Measurements from ENCODE around the gene XG. TPM values are rescaled to one million over a fixed set of nuclear protein-coding genes. Genes with fewer than 3 reads are reported as not detected.
"Not testable (repeated sequence)": the region's sequence is repeated elsewhere in the genome, so short reads cannot be mapped to it uniquely, and the experiment has no call there.

XG gene
- total and polyA plus RNA-seq, 8 donors: 0.17 to 1.6 (median 0.41) TPM

DNA sequence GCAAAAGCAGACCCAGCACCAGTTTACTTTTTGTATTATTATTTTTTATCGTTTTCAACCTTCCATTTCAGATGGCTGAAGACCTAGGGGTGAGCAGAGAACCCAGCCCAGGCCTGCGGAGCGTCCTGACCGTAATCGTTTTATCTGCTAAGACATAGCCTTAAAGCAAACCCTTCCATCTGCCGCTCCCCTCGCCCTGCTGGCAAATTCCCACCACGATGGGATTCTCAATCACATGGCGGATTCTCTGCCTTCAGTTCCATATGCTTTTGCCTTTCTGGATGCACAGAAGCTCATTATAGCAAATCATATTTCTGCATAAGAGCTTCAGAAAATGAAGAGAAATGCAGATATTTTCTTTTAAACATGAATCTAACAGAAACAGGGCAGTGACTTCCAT is 18.6 kb upstream of the XG start:
- intact Hi-C loops (cut with DNase I): no loop called here
- peaks cover 0 to 81% of the 10 kb centered on the region in 2 donors for H3K36me3 ChIP-seq
- TF ChIP-seq, protein P1, sequence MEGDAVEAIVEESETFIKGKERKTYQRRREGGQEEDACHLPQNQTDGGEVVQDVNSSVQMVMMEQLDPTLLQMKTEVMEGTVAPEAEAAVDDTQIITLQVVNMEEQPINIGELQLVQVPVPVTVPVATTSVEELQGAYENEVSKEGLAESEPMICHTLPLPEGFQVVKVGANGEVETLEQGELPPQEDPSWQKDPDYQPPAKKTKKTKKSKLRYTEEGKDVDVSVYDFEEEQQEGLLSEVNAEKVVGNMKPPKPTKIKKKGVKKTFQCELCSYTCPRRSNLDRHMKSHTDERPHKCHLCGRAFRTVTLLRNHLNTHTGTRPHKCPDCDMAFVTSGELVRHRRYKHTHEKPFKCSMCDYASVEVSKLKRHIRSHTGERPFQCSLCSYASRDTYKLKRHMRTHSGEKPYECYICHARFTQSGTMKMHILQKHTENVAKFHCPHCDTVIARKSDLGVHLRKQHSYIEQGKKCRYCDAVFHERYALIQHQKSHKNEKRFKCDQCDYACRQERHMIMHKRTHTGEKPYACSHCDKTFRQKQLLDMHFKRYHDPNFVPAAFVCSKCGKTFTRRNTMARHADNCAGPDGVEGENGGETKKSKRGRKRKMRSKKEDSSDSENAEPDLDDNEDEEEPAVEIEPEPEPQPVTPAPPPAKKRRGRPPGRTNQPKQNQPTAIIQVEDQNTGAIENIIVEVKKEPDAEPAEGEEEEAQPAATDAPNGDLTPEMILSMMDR (IDR thresholded peaks at IDR 0.05): no peak

DNA sequence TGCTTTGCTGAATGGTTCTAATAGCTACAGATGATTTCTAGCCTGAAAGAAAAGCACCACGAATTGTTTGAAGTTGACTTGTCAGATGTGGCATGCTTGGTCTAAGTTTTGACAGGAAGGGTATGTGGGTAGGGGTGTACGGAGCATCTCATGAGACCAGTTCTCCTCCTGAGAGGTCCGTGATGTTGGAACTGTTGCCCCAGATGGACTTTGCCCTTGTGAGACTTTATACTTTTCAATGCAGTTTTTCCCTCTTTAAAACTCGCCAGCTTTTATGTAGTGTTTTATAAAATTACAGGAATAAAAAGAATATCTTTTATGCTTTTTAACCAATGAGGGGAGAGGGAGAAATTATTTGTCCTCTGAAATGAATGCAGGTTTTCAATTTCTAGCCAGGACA is 16.6 kb upstream of the XG start:
- no peak overlapping the region for H3K4me3 ChIP-seq
- no peak for ATAC-seq
- no peaks in the 10 kb centered on the region for H3K4me1 ChIP-seq
- DNase-seq: no peak
- no peak overlapping the region for H3K27ac ChIP-seq
- peaks cover 0 to 81% of the 10 kb centered on the region in 2 donors for H3K36me3 ChIP-seq
- H3K9me3 ChIP-seq: no peaks in the 10 kb centered on the region
- H3K27me3 ChIP-seq: no peaks in the 10 kb centered on the region
- intact Hi-C loops (cut with DNase I): no loop called here
- TF ChIP-seq, protein P1 (IDR thresholded peaks at IDR 0.05): no peak

More for the DNA sequence above, 18.6 kb upstream of the XG start:
- no peak for ATAC-seq
- H3K4me1 ChIP-seq: no peaks in the 10 kb centered on the region
- H3K9me3 ChIP-seq: no peaks in the 10 kb centered on the region
- no peak overlapping the region for H3K27ac ChIP-seq
- no peak for DNase-seq
- no peak overlapping the region for H3K4me3 ChIP-seq
- no peaks in the 10 kb centered on the region for H3K27me3 ChIP-seq

DNA sequence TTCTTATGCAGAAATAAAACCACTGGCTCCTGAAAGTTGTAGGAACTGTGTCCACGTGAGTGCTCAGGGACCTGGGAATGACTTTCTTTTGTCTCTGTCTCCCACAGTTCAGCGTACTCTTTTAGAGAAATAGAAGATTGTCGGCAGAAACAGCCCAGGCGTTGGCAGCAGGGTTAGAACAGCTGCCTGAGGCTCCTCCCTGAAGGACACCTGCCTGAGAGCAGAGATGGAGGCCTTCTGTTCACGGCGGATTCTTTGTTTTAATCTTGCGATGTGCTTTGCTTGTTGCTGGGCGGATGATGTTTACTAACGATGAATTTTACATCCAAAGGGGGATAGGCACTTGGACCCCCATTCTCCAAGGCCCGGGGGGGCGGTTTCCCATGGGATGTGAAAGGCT is 11.2 kb upstream of the XG start:
- no peaks in the 10 kb centered on the region for H3K9me3 ChIP-seq
- peaks cover 0 to 68% of the 10 kb centered on the region in 2 donors for H3K36me3 ChIP-seq
- H3K4me3 ChIP-seq: no peak overlapping the region
- H3K4me1 ChIP-seq: no peaks in the 10 kb centered on the region
- intact Hi-C loops (cut with DNase I): no loop called here
- no peak overlapping the region for H3K27ac ChIP-seq
- H3K27me3 ChIP-seq: no peaks in the 10 kb centered on the region
- ATAC-seq: no peak
- DNase-seq: no peak
- TF ChIP-seq, protein P1 (IDR thresholded peaks at IDR 0.05): no peak

DNA sequence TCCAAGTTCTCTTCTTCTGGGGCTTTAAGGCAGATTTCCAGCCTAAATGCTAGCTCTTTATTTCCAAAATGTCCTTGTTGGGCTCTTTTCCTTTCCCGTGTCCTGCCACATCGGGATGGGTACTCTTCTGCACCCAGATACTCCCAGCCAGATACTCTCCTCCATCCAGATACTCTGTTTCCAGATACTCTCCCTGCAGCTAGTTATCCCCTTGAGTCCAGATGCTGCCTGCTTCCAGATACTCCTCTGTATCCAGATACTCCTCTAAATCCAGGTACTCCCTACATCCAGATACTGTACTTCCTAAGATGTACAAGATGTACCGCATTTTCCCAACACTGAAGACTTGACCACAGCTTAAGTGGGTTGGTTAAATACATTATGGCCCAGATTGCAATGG is 10.5 kb upstream of the XG start:
- DNase-seq: no peak
- intact Hi-C loops (cut with DNase I): no loop called here
- no peak for ATAC-seq

GRCh38 chrX:2746250-2746649 is 5.6 kb upstream of the XG start:
- peak overlapping the region in 1 of 2 donors; percentile 15 for H3K27ac ChIP-seq
- H3K27me3 ChIP-seq; H3K4me3 ChIP-seq; intact Hi-C loops (cut with DNase I); H3K4me1 ChIP-seq; DNase-seq; ATAC-seq; H3K9me3 ChIP-seq: not testable (repeated sequence)
- peaks cover 0 to 24% of the 10 kb centered on the region in 2 donors for H3K36me3 ChIP-seq

More for the DNA sequence above, 10.5 kb upstream of the XG start:
- H3K36me3 ChIP-seq: peaks cover 0 to 67% of the 10 kb centered on the region in 2 donors
- no peaks in the 10 kb centered on the region for H3K9me3 ChIP-seq
- no peaks in the 10 kb centered on the region for H3K4me1 ChIP-seq
- H3K27ac ChIP-seq: no peak overlapping the region
- TF ChIP-seq, protein P1 (IDR thresholded peaks at IDR 0.05): no peak
- no peak overlapping the region for H3K4me3 ChIP-seq
- no peaks in the 10 kb centered on the region for H3K27me3 ChIP-seq

GRCh38 chrX:2748171-2748814 is 3.5 kb upstream of the XG start:
- no peaks in the 10 kb centered on the region for H3K9me3 ChIP-seq
- H3K27ac ChIP-seq: no peak overlapping the region
- DNase-seq: no peak
- TF ChIP-seq, protein P1 (IDR thresholded peaks at IDR 0.05): no peak
- intact Hi-C loops (cut with DNase I): no loop called here
- ATAC-seq: no peak
- no peaks in the 10 kb centered on the region for H3K4me1 ChIP-seq
- no peaks in the 10 kb centered on the region for H3K27me3 ChIP-seq
- H3K4me3 ChIP-seq: no peak overlapping the region
- H3K36me3 ChIP-seq: peaks cover 0 to 10% of the 10 kb centered on the region in 2 donors
